HG03378 (cell line): ENCODE results near the gene PRSS1.
A peak's percentile ranks its signal among the peaks of the same experiment; 100 is the strongest.
"Not testable (repeated sequence)": the region's sequence is repeated elsewhere in the genome, so short reads cannot be mapped to it uniquely, and the experiment has no call there.

Experiments used
- ATAC-seq: cut with Tn5 transposase; IDR thresholded peaks from one replicate; pipeline ENCODE4 v1.9.1; 2021; ENCODE audit warnings: mild to moderate bottlenecking, moderate library complexity; ENCODE audit not compliant: unreplicated experiment

PRSS1 gene

GRCh38 chr7:142749218-142749993 is at the start of gene PRSS1:
TSS of gene PRSS1 (plus strand) at chr7:142749472. CDS start at chr7:142749485, 13 bp downstream.
- ATAC-seq: no peak

GRCh38 chr7:142700935-142701334 is 48.3 kb upstream of the PRSS1 start:
- ATAC-seq: not testable (repeated sequence)

DNA sequence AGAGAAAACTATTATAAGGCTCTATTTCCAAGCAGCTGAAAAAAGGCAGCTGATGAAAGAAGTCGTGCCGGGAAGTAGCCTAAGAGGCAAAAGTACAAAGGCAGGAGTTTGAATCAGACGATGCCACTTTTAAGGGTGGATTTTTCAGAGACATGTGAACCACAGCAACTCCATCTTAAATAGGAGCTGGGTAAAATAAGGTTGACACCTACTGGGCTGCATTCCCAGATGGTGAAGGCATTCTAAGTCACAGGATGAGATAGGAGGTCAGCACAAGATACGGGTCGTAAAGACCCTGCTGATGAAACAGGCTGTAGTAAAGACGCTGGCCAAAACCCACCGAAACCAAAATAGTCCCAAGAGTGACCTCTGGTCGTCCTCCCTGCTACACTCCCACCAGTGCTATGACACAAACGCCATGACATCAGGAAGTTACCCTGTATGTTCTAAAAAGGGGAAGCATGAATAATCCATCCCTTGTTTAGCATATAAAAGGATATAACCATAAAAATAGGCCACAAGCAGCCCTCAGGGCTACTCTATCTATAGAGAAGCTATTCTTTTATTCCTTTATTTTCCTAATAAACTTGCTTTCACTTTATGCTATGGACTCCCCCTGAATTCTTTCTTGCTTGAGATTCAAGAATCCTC is 45.5 kb upstream of the PRSS1 start:
- ATAC-seq: no peak

DNA sequence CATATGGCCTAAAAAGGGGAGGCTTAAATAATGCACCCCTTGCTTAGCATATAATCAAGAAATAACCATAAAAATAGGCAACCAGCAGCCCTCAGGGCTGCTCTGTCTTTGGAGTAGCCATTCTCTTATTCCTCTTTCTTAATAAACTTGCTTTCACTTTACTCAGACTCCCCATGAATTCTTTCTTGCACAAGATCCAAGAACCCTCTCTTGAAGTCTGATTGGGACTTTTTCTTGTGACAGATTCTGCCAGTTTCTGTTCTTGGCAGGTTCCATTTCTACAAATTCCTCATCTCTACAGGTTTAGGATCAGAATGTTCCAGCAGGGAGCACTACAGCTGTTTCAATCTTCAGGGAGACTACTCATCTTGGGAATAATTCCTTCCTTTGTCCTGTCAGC is 40.5 kb upstream of the PRSS1 start:
- not testable (repeated sequence) for ATAC-seq

DNA sequence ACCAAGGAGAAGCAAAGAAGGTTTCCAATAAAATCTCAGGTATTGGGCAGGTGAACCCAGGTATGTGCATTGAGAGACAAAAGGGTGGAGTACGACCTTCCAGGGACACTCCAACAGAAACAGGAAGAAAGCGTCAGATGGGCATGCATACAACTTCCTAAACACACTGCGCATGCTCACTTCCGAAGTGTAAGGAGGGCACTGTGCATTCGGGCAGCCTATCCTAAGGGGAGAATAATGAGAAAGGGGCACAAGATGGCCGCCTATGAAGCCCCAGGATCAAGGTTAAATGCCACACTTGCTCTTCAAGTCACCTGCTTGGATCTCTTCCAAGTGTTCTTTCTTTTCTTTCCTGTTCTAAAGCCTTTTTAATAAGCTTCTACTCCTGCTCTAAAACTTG is 39.4 kb upstream of the PRSS1 start:
- no peak for ATAC-seq

GRCh38 chr7:142711196-142711595 is 38.1 kb upstream of the PRSS1 start:
- ATAC-seq: no peak

DNA sequence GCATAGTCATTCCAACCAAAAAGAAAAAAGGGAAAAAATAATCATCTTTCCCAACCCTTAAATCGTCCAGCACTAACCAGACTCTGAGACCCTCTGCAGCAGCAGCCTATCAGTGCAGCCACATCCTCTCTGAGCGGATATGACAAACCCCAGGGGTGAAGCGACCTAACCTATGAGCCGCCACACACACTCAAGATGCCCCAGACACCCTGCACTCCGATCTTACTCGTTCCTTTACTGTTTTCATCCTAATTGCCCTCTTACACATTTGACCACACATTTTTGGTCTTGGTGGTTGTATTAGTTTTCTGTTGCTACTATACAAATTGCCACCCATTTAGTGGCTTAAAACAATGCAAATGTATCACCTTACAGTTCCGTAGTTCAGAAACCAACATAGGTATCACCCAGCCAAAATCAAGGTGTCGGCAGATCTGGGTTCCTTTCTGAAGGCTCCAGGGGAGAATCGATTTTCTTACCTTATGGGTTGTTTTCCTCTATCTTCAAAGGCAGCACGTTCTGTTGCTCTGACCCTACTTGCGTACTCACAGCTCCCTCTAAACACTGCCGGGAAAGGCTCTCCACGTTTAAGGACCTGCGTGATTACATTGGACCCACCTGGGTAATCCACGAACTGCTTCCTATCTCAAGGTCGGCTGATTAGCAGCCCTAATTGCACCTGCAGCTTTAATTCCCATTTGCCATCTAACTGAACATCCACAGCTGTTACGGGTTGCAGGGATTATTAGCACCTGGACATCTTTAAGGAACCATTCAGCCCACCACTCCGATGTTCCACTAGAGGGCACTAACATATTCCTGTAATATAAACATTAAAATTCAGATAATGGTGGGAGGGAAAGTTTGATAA is 37.3 kb upstream of the PRSS1 start:
- no peak for ATAC-seq

- no peak for ATAC-seq
Observed at GRCh38 chr7:142712617-142712957, 36.7 kb upstream of the PRSS1 start.

GRCh38 chr7:142714375-142714774 is 34.9 kb upstream of the PRSS1 start:
- ATAC-seq: no peak

GRCh38 chr7:142716596-142716995 is 32.7 kb upstream of the PRSS1 start:
- no peak for ATAC-seq

DNA sequence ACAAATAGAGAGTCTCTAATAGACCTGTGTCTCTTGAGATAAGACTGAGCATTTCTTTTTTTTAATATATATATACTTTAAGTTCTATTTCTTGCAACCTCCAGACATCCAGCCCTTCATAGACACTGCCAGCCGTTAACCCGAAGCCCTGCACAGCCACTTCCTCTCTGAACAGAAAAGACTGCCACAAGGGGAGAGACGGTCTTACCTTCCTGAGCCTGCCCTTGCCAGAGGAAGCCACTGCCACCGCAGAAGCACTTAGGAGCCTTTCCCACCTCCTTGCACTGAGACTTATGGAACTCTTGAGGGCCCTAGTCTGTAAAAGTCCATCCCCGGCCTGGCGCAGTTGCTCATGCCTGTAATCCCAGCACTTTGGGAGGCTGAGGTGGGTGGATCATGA is 31.8 kb upstream of the PRSS1 start:
- ATAC-seq: no peak

- no peak for ATAC-seq
Observed at GRCh38 chr7:142718313-142718712, 31.0 kb upstream of the PRSS1 start.

GRCh38 chr7:142720172-142720773 is 29.0 kb upstream of the PRSS1 start:
- no peak for ATAC-seq

GRCh38 chr7:142720986-142721385 is 28.3 kb upstream of the PRSS1 start:
- no peak for ATAC-seq

DNA sequence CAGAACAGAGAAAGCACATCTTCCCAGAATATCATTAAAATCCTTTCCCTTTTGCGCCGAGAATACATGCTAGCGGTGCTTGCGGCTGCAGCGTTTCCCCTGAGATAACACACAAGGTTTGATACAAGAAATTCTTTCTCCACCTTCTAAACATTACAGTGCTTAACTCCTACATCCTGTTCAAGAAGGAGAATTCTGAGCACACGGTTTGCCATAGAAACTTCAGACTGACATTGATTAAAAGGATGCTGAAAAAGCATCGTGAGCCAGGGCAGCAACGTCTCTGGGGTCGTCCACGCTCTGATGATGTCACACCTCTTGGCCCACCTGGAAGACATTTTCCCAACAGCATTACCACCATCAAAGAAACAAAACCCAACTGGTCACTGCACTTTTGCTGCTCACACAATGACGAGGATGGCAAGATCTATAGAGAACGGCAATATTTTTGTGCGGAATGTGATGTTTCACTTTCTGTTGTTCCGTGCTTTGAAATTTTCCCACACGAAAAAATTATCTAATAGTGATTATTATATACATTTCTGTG is 27.0 kb upstream of the PRSS1 start:
- no peak for ATAC-seq

- ATAC-seq: no peak
Observed at GRCh38 chr7:142733271-142733670, 16.0 kb upstream of the PRSS1 start.

- ATAC-seq: peak; percentile 85
Observed at GRCh38 chr7:142739923-142740492, 9.3 kb upstream of the PRSS1 start.

DNA sequence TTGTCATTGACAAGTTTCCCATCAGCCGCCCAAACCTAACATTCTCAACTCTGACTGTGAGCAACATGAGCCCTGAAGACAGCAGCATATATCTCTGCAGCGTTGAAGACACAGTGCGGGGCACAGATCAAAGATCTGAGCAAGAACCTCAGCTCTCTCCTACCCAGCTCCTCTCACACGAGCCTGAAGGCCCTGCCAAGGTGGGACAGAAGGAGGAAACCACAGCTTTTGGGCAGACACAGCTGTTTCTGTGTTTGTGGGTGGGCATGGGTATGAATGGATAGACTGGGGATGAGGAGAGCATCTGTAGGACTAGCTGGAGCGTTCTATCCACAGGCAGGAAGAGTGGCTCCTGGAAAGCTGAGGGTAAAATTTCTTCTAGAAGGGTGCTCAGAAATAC is 8.5 kb upstream of the PRSS1 start:
- ATAC-seq: no peak

GRCh38 chr7:142741932-142742331 is 7.3 kb upstream of the PRSS1 start:
- not testable (repeated sequence) for ATAC-seq

DNA sequence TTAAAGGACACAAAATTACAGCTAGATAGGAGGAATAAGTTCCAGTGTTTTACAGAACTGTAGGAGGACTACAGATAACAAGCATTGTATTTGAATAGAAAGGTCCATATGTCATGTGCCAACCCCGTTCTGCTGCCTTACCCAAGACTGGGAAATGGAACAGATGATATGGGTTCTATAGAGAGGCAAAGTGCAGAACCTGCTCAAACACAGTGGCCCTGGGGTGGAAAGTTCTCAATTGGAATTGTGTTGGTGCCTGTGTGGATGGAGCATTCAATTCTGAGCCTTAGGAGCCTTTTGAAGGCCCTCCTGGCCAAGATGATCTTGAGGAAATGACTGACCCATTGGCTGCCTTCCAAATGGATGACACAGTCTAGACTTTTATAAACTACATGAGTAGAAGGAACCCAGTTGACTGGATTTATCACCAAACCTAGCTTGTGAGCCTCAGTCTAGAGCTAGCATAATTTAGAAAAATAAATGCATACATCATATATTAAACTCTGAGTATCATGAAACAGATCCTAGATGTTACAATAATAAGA is 4.1 kb upstream of the PRSS1 start:
- ATAC-seq: no peak
